H1 (cell line): ENCODE data around the gene CASQ1. TPM values are rescaled to one million over a fixed set of nuclear protein-coding genes. Genes with fewer than 3 reads are reported as not detected.

Source experiments
- polyA plus RNA-seq, 7 experiments: library from polyadenylated mRNA; depleted of rRNA in 3 of 7; stranded (reverse) in 5 of 7; unstranded in 2 of 7; fragments of >200 nt in 5 of 7; fragments of 200-250 nt in 2 of 7; gene quantifications; 1 replicate in 5 of 7; 2 replicates in 1 of 7; 4 replicates in 1 of 7; pipeline versions ENCODE4 v1.2.1 to v1.2.3, GENCODE V29; 2011 to 2013; ENCODE audit warnings: missing spikeins in 2 of 7, mixed read lengths in 2 of 7
- total RNA-seq: library from RNA; stranded (reverse); fragmentation: NEBNext Ultra II Directional; extraction: Animal tissue kit (Norgen Biotek cat#: 25700); gene quantifications from 2 replicates; pipeline ENCODE4 v1.2.1, GENCODE V29; 2021
- TF ChIP-seq, protein P1 (sequence below): IDR thresholded peaks from 2 replicates; pipeline ENCODE4 v1.6.1; 2012; ENCODE audit warnings: inconsistent platforms
- TF ChIP-seq, protein P2 (sequence below): IDR thresholded peaks from 2 replicates; pipeline ENCODE4 v1.6.1; 2011; ENCODE audit warnings: low read depth, mild to moderate bottlenecking, low read length; ENCODE audit not compliant: insufficient read depth

Gene CASQ1
- total and polyA plus RNA-seq, 2 of the 8 experiments (the other 6 are each of a cell fraction or from before 2014, with no cell fraction given), result 0.80 to 1.3 TPM

DNA sequence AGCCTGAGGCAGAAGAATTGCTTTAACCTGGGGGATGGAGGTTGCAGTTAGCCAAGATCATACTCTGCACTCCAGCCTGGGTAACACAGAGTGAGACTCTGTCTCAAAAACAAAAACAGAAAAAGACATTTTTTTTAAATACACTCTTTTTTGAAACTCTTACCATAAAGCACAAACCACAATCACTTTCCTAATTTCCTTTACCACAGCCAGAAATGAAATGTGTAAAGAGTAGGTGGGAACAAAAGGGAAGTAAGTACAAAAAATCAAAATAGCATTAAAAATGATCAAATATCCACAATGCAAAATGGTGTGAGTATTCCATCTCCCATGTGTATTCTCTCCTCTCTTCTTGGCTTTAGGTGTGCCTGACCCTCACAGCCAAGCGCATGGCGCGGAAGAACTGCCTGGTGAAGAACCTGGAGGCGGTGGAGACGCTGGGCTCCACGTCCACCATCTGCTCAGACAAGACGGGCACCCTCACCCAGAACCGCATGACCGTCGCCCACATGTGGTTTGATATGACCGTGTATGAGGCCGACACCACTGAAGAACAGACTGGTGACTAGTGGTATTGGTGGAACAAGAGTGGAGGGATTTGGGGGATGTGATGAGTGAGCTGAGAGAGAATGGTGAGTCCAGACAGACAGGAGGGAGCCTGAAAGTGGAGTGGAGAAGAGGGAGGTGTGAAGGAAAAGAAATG is 24.1 kb upstream of the CASQ1 start (continued):
- TF ChIP-seq, protein P1, sequence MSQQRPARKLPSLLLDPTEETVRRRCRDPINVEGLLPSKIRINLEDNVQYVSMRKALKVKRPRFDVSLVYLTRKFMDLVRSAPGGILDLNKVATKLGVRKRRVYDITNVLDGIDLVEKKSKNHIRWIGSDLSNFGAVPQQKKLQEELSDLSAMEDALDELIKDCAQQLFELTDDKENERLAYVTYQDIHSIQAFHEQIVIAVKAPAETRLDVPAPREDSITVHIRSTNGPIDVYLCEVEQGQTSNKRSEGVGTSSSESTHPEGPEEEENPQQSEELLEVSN, result no peak
- TF ChIP-seq, protein P2, sequence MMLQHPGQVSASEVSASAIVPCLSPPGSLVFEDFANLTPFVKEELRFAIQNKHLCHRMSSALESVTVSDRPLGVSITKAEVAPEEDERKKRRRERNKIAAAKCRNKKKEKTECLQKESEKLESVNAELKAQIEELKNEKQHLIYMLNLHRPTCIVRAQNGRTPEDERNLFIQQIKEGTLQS, result no peak
